Vein endothelial cell (primary cell): ENCODE data around the gene AVPR1B. TPM values are rescaled to one million over a fixed set of nuclear protein-coding genes. Genes with fewer than 3 reads are reported as not detected.

Source experiments
- small RNA-seq: library from RNA; depleted of rRNA; stranded (forward); fragments of <200 nt; gene quantifications from one replicate; pipeline ENCODE3, GENCODE V24; 2012
- total RNA-seq: library from RNA; depleted of rRNA; stranded (reverse); fragments of >200 nt; gene quantifications from 2 replicates; pipeline ENCODE4 v1.2.3, GENCODE V29; 2012

The AVPR1B gene
- total RNA-seq: not detected in 2 replicates

GRCh38 chr1:206117151-206117948 is at the start of gene AVPR1B:
AVPR1B (minus strand) TSS chr1:206117388; CDS start chr1:206116890, 498 bp downstream.

Small RNA genes lying within 50 kb of the gene (small RNA-seq; reads per million reads assigned to genes)
- not detected for gene RF00271

Other genes with a start within 250 kb of the AVPR1B start
- under 0.01 TPM in 1 of 2 replicates, not detected in the other for gene SLC26A9, start 173.9 kb downstream of the AVPR1B start, total RNA-seq
- 0.10 TPM in 1 of 2 replicates, not detected in the other for gene RAB7B, start 114.0 kb downstream of the AVPR1B start, total RNA-seq
- gene CTSE, start 93.5 kb downstream of the AVPR1B start, total RNA-seq: under 0.01 TPM in 1 of 2 replicates, not detected in the other
- gene RHEX, start 64.2 kb downstream of the AVPR1B start, total RNA-seq: not detected in 2 replicates
- 1.6 and 5.1 TPM in 2 replicates for gene FAM72A, start 85.5 kb upstream of the AVPR1B start, total RNA-seq
- gene SRGAP2, start 86.2 kb upstream of the AVPR1B start, total RNA-seq: 111 and 149 TPM in 2 replicates